Fibroblast of mammary gland (primary cell): ENCODE results near the gene SSBP3.

Experiments used
- DNase-seq: peaks from one replicate; pipeline ENCODE4 v3.0.0-alpha.2; 2010; ENCODE audit warnings: low read depth
- H3K4me3 ChIP-seq: 2 replicates; pipeline ENCODE4 v1.5.1; 2011; ENCODE audit warnings: low read depth, mild to moderate bottlenecking, low read length, moderate library complexity; ENCODE audit not compliant: control insufficient read depth
- CTCF ChIP-seq: conservative IDR thresholded peaks from 2 replicates; pipeline ENCODE4 v1.5.1; 2011; ENCODE audit warnings: low read depth, low read length, inconsistent platforms; ENCODE audit not compliant: control insufficient read depth, insufficient read depth

The SSBP3 gene

GRCh38 chr1:54377040-54377691 lies 29.0 kb downstream of the SSBP3 start:
- no peak for TF ChIP-seq CTCF
- no peak for DNase-seq
- no peak overlapping the region for H3K4me3 ChIP-seq

DNA sequence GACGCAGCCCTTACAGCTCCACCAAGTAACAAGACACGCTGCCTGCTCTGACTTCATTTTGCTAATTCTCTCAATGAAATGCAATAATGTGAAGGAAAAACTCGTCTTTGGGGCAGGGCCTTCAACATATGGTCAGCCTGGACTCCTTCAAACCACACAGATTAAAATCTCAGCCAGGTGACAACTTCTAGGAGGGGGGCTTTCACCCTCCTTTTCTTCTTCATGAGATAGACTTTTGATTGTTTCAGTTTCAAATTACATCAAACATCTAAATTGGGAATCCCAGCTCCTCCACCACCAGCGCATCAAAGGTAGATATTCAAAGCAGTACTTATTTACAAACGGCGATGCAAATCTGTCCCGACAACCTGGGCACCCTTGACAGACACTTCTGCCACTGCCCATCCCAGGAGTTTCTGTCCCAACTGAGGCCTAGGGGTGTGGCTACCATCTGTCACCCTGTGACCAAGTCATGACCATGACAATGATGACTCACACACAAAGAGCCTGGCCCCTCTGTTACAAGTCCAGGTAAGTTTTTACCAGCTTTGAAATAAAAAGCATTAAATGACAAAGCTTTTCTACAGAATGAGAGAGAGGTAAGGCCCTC lies 29.7 kb downstream of the SSBP3 start:
- DNase-seq = no peak
- no peak for TF ChIP-seq CTCF
- no peak overlapping the region for H3K4me3 ChIP-seq

- DNase-seq = no peak
- no peak for TF ChIP-seq CTCF
- no peak overlapping the region for H3K4me3 ChIP-seq
Observed at GRCh38 chr1:54375712-54376429, 30.3 kb downstream of the SSBP3 start.

- no peak overlapping the region for H3K4me3 ChIP-seq
- DNase-seq = no peak
- no peak for TF ChIP-seq CTCF
Observed at GRCh38 chr1:54375298-54375697, 30.9 kb downstream of the SSBP3 start.

- DNase-seq = no peak
- no peak for TF ChIP-seq CTCF
Observed at GRCh38 chr1:54374766-54375165, 31.4 kb downstream of the SSBP3 start.

GRCh38 chr1:54372978-54373377 lies 33.2 kb downstream of the SSBP3 start:
- H3K4me3 ChIP-seq = no peak overlapping the region
- TF ChIP-seq CTCF = no peak
- DNase-seq = no peak

More at GRCh38 chr1:54374766-54375165, 31.4 kb downstream of the SSBP3 start:
- H3K4me3 ChIP-seq = no peak overlapping the region

GRCh38 chr1:54371942-54372275 lies 34.3 kb downstream of the SSBP3 start:
- no peak for DNase-seq
- no peak for TF ChIP-seq CTCF
- no peak overlapping the region for H3K4me3 ChIP-seq
